ENCODE data around the gene KLRF2. TPM values are rescaled to one million over a fixed set of nuclear protein-coding genes. Genes with fewer than 3 reads are reported as not detected.

Gene KLRF2
- total RNA-seq, 4 donors from 2014 or later, result not detected

DNA sequence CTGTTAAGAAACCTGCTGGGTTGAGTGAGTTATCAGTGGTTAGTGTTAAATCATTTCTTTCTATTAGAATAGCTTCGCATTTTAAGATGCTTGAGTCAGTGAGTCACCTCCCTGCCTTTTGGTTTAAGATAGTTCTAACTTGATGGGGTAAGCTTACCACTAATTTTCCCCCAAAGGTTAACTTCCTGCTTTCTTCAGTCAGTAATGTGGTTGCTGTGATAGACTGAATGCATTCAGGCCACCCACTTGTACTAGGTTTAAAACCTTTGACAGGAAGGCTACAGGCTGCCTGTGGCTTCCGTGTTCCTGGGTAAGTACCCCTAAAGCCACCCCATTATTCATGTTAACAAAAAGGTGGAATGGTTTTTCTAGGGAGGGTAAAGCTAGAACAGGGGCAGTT, 25.6 kb downstream of the KLRF2 start:
- TF ChIP-seq POLR2A (IDR thresholded peaks at IDR 0.05) (no peak), CTCF (IDR thresholded peaks at IDR 0.05) (no peak)
- H3K4me3 ChIP-seq (ENCODE audit: low read depth, poor library complexity, severe bottlenecking), result no peak overlapping the region
- intact Hi-C loops (cut with DNase I; ENCODE audit: low total_unique reads), result no loop called here
- WGBS, 2 donors, result 69 to 83% methylated on average over 2 of the region's 2 CpGs
- DNase-seq (ENCODE audit: low spot score in 2 of 2), result no peak

DNA sequence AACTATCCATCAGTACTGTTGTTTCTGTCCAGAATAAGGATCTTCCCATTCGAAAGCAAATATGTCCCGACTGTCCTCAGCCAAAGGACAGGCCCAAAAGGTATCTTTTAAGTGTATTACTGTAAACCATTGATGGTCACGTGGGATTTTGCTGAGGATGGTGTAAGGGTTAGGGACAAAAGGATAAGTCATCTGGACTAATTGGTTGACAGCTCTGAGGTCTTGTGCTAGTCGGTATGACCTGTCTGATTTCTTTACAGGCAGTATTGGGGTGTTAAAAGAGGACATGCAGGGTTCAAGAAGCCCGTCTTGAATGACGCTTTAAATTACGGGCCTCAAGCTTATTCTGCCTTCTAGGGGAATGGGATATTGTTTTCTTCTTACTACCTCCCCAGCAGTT, 26.5 kb downstream of the KLRF2 start:
- DNase-seq (ENCODE audit: low spot score in 2 of 2), result no peak
- WGBS, 2 donors, result 95% methylated on average over 7 of the region's 7 CpGs
- H3K4me3 ChIP-seq (ENCODE audit: low read depth, poor library complexity, severe bottlenecking), result no peak overlapping the region
- TF ChIP-seq POLR2A (IDR thresholded peaks at IDR 0.05) (no peak), CTCF (IDR thresholded peaks at IDR 0.05) (no peak)
- intact Hi-C loops (cut with DNase I; ENCODE audit: low total_unique reads), result no loop called here

GRCh38 chr12:9908350-9908749, 27.1 kb downstream of the KLRF2 start:
- no peak for DNase-seq (ENCODE audit: low spot score in 2 of 2)
- intact Hi-C loops (cut with DNase I; ENCODE audit: low total_unique reads), result no loop called here
- 78 to 94% methylated on average over 4 of the region's 4 CpGs for WGBS, 2 donors
- TF ChIP-seq CTCF (IDR thresholded peaks at IDR 0.05) (no peak), POLR2A (IDR thresholded peaks at IDR 0.05) (no peak)
- H3K4me3 ChIP-seq (ENCODE audit: low read depth, poor library complexity, severe bottlenecking), result no peak overlapping the region

DNA sequence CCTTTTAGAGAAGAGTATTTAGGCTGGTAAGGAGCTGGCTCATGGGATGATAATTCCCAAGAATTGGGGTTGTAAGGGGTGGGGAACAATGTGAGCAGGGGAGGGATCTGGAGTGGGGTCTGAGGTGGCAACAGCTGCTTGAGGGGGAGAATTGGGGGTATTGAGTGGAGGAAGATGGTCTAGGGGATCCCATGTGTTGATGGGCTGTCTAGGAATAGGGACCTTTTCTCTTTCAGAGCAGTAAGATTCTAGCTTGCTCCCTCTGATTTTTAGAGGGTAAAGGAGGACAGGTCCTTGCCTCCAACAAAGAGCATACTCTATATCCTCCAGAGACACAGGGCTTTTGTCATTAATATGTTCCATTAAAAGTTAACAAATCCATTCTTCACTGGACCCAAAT, 28.4 kb downstream of the KLRF2 start:
- DNase-seq (ENCODE audit: low spot score in 2 of 2), result no peak
- intact Hi-C loops (cut with DNase I; ENCODE audit: low total_unique reads), result no loop called here
- H3K4me3 ChIP-seq (ENCODE audit: low read depth, poor library complexity, severe bottlenecking), result no peak overlapping the region
- TF ChIP-seq POLR2A (IDR thresholded peaks at IDR 0.05) (no peak), CTCF (IDR thresholded peaks at IDR 0.05) (no peak)

- intact Hi-C loops (cut with DNase I; ENCODE audit: low total_unique reads), result no loop called here
- 81 to 92% methylated on average over 7 of the region's 7 CpGs for WGBS, 2 donors
- TF ChIP-seq POLR2A (IDR thresholded peaks at IDR 0.05) (no peak), CTCF (IDR thresholded peaks at IDR 0.05) (no peak)
- no peak overlapping the region for H3K4me3 ChIP-seq (ENCODE audit: low read depth, poor library complexity, severe bottlenecking)
- no peak for DNase-seq (ENCODE audit: low spot score in 2 of 2)
These were observed 29.6 kb downstream of the KLRF2 start for GRCh38 chr12:9910716-9911421.

- intact Hi-C loops (cut with DNase I; ENCODE audit: low total_unique reads), result no loop called here
- TF ChIP-seq POLR2A (IDR thresholded peaks at IDR 0.05), result no peak
- no peak overlapping the region for H3K4me3 ChIP-seq (ENCODE audit: low read depth, poor library complexity, severe bottlenecking)
- no peak for DNase-seq (ENCODE audit: low spot score in 2 of 2)
These were observed 30.4 kb downstream of the KLRF2 start for GRCh38 chr12:9911708-9912107.

All from lower leg skin (tissue), 4 donors.